Activated naive CD8-positive, alpha-beta T cell treated with anti-CD3 and anti-CD28 coated beads for 36 hours (primary cell): Measurements from ENCODE around the gene HOXA9. TPM values are rescaled to one million over a fixed set of nuclear protein-coding genes. Genes with fewer than 3 reads are reported as not detected.
A peak's percentile ranks its signal among the peaks of the same experiment; 100 is the strongest.

Experiments
- DNase-seq: peaks from one replicate; pipeline ENCODE4 v3.0.0; 2021
- H3K27ac Mint-ChIP-seq: one replicate; pipeline ENCODE4 v1.8.0; 2022; ENCODE audit warnings: mild to moderate bottlenecking, moderate library complexity, mixed read lengths
- H3K27me3 Mint-ChIP-seq: one replicate; pipeline ENCODE4 v1.8.0; 2022; ENCODE audit warnings: mild to moderate bottlenecking, mixed read lengths
- H3K36me3 Mint-ChIP-seq: one replicate; pipeline ENCODE4 v1.8.0; 2021; ENCODE audit warnings: mild to moderate bottlenecking, mixed read lengths
- H3K4me1 Mint-ChIP-seq: one replicate; pipeline ENCODE4 v1.8.0; 2021; ENCODE audit warnings: mixed read lengths
- H3K4me3 Mint-ChIP-seq: one replicate; pipeline ENCODE4 v1.8.0; 2022; ENCODE audit warnings: mild to moderate bottlenecking, moderate library complexity, mixed read lengths
- H3K9me3 Mint-ChIP-seq: one replicate; pipeline ENCODE4 v1.8.0; 2022; ENCODE audit warnings: mixed read lengths
- total RNA-seq, 2 experiments: library from RNA; stranded (reverse); gene quantifications; one replicate each; pipeline ENCODE4 v1.2.3, GENCODE V29; 2021

HOXA9 gene
- total RNA-seq, 2 experiments from 2014 or later, result not detected

DNA sequence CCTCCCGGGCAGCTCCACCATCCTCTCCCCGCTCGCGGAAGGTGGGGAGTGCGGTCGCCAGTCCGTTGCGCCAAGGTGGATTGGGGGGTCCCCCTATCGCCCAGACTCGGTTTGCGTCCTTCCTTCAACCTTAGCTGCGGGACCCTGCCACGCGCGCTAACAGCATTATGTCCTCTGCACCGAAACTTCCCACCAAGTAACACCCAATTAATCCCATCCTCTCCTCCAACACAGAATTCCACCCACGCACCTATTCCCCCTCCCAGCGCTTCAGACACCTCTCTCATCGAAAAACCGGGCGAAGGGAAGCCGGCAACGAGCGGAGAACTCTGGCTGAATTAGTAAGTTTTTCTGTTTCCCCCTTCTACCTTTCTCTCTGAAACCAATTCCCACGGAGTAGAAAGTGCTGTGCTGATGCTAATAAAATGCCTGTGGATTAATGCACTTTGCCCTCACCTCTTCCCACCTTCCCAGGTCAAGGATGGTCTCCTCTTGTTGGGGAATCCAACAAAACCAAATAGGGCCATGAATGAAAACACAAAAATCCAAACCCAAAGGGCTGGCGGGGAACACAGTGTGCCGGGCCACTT is 13.9 kb downstream of the HOXA9 start:
- no peak overlapping the region for H3K27ac Mint-ChIP-seq
- peaks cover 36% of the 10 kb centered on the region for H3K4me1 Mint-ChIP-seq
- peak overlapping the region; percentile 64 for H3K4me3 Mint-ChIP-seq
- no peak for DNase-seq
- H3K9me3 Mint-ChIP-seq, result no peaks in the 10 kb centered on the region
- peaks cover 2% of the 10 kb centered on the region for H3K36me3 Mint-ChIP-seq
- peaks cover 100% of the 10 kb centered on the region for H3K27me3 Mint-ChIP-seq

DNA sequence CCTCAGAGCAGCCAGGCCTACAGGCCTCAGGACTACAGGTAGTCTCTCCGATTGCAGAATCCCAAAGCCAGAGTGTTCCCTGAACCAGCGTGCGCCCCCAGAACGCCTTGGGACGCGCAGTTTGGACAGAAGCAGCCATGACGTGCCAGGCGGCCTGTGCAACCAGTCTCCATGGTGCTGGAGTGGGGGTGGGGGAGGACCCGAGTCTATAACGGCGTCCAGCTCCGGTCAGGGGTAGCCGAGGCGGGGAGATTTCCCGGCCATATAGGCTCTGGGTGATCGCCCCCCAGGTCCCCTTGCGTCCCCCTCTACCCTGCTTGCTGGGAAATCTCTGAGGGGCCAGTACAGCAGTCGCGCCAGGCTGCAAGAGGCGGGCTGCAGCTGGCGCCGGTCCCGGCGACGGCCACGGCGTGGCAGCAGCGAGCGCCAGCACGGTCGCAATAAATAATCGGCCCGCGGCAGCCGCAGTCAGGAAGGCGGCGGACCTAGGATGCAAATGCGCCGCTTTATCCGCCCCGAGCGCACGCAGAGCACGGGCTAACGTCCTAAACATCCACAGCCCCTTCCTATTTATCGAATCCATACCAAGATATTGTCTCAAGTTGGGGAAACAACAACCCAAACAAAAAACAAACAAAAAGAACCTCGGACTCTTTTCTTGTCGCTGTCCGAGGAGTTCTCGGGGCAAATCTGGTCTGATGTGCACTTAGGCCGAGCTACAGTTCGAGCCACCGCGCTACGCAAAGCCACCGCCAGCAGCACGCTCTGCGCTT is 14.6 kb downstream of the HOXA9 start:
- Mint-ChIP-seq H3K4me3 (peak overlapping the region; percentile 64), H3K36me3 (peaks cover 2% of the 10 kb centered on the region), H3K27me3 (peaks cover 100% of the 10 kb centered on the region), H3K27ac (no peak overlapping the region), H3K9me3 (no peaks in the 10 kb centered on the region), H3K4me1 (peaks cover 34% of the 10 kb centered on the region)
- DNase-seq, result peak; percentile 79

DNA sequence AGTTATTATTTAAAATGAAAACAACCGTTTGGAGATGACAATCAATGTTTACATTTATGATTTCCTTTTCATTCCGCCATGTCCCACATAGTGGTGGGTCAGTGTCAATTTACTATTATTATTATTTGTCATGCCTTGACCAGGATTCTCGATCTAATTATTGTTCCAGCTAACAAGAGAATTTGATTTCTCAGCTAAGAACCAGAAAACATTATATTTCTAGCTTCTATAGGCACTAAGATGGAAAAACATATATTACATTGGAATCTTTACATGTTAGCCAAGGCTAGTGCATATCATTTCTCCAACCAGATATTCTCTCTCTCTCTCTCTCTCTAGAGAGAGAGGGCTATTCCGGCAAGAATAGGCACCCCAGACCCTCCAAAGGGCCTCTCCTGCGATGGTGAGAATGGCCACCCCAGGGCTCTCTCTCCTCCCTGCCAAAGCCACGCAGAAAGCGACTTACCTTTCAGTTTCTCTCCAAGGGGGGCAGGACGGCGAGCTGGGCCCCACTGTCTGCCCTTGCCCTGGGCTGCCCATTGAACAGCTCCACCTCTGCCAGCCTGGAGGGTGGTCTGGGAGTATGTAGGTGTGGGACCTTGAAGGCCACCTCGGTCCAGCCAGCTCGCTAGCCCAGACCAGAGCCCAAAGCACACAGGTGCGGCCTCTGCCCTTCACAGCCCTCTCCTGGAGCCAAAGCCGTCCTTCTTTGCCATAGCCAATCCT is 15.3 kb downstream of the HOXA9 start:
- peak overlapping the region; percentile 64 for H3K4me3 Mint-ChIP-seq
- no peak overlapping the region for H3K27ac Mint-ChIP-seq
- H3K27me3 Mint-ChIP-seq, result peaks cover 98% of the 10 kb centered on the region

DNA sequence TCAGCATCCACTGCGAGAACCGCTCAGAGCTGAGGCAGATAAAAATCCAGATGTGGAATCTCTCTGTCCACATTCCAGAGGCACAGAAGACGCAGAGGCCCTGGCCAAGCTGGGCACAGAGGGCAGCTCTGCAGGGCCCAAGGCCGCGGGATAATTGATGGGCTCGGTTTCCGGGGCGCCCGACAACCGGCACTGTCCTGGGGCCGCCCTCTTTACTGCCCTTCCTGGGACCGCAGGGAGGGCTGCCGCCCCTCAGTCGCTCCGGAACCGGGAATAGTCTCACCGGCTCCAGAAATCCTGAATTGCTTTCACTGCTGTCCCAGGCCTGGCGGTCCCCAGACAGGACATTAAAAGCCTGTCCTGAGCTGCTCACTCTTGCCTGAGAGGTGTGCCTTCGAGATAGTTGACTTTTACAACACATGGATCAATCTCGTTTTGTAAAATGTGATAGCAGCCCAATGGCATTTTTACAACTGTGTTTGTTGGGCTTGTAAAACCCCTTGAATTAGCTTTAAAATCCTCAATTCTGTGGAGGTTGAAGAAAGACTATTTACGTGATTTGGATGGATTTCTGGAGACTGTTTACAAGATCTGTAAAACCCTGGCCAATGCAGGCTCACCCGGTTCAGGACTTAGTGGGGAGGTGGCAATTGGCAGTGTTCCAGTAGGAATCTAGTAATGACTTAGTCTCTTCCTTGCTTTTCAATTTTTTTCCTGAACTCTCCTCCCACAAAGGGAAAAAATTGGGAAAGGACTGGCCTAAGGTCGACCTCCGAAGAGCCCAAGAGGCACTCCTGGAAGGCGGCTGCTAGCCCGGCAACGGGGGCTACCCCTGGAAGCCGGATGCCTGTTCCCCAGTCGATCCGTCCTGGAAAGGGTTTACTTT is 16.3 kb downstream of the HOXA9 start:
- peaks cover 95% of the 10 kb centered on the region for H3K27me3 Mint-ChIP-seq
- H3K4me3 Mint-ChIP-seq, result no peak overlapping the region
- peaks cover 25% of the 10 kb centered on the region for H3K4me1 Mint-ChIP-seq
- H3K9me3 Mint-ChIP-seq, result no peaks in the 10 kb centered on the region
- H3K36me3 Mint-ChIP-seq, result no peaks in the 10 kb centered on the region
- no peak overlapping the region for H3K27ac Mint-ChIP-seq
- no peak for DNase-seq

More for the DNA sequence above, 15.3 kb downstream of the HOXA9 start:
- no peak for DNase-seq
- Mint-ChIP-seq H3K36me3 (peaks cover 2% of the 10 kb centered on the region), H3K9me3 (no peaks in the 10 kb centered on the region), H3K4me1 (peaks cover 31% of the 10 kb centered on the region)

DNA sequence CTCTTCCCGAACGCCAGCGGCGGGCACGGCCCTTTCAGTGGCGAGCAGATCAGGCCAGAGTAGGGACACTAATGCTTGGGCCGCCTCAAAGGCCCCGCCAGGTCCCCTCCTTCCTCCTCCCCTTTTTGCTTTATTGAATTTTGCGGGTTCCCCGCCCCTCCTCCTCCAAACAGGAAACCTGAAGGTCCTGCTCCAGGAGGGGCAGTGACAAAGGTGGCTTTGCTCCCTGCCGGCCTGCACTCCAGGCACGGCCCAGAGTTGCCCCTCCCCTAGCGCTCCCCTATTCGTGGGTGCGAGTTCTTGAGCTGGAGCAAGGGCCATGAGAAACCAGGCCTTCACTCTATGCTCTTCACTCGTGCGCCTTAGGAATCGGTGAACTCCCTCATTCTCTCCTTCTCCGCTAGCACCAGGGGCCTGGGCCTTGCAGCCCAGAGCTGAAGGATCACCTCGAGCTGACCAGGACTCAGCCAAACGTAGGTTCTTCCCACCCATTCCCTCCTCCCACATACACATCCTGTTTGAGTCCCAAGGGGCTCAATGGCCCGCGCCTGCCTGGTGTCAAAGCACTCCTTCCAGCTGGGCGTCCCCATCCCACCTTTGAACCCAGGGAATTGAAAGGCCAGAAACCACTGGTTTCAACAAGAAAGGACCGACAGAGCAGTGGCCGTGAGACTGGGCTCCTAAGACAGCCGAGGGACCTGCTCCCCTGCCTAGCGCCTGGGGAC is 17.1 kb downstream of the HOXA9 start:
- H3K27ac Mint-ChIP-seq, result no peak overlapping the region
- H3K27me3 Mint-ChIP-seq, result peaks cover 89% of the 10 kb centered on the region
- no peak for DNase-seq
- no peaks in the 10 kb centered on the region for H3K9me3 Mint-ChIP-seq
- H3K36me3 Mint-ChIP-seq, result no peaks in the 10 kb centered on the region
- H3K4me1 Mint-ChIP-seq, result peaks cover 25% of the 10 kb centered on the region
- peak overlapping the region; percentile 65 for H3K4me3 Mint-ChIP-seq

DNA sequence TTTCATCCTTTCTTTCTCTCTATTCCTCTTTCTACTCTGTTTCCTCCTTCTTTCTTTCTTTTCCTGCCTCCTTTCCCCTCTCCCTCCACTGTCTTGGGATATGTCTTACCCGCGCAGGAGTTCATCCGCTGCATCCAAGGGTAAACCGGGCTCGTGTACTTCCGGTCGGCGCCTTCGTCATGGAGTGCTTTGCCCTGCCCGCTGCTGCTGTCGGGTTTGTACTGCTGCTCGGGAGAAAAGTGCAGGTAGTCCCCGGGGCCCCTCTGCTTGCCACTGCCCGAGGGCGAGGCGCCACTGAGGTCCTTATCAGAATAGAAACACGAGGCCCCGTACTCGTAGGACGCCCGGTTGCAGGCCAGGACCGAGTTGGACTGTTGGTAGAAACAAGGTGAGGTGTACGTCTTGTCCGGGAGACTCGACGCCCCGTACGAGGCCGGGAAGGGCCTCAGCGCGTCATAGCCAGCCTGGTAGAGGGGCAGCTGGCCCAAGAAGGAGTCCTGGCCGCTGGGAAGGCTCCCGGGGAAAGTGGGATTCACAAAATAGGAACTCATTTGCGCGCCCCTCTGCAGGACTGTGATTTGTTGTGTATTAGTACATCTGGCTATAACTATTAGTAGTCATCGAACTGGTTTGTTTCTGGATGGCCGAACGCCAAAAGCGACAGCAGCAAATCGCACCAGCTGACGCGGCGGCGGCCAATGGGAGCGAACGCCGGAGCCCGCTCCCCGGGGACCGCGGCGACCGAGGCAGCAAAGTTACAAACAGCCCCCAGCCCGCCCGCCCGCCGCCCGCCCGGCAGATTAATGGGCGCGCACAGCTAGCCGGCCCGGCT is 17.9 kb downstream of the HOXA9 start, which contains the start of gene HOXA6:
HOXA6 (minus strand) TSS at position 576 of the 832 bp plus-strand sequence; CDS start at position 551, 25 bp downstream.
- peaks cover 87% of the 10 kb centered on the region for H3K27me3 Mint-ChIP-seq

GRCh38 chr7:27146491-27147198 is 18.7 kb downstream of the HOXA9 start:
- H3K4me1 Mint-ChIP-seq, result peaks cover 20% of the 10 kb centered on the region
- H3K9me3 Mint-ChIP-seq, result no peaks in the 10 kb centered on the region
- peaks cover 82% of the 10 kb centered on the region for H3K27me3 Mint-ChIP-seq

More for the DNA sequence above, 17.9 kb downstream of the HOXA9 start, which contains the start of gene HOXA6:
- peak within 1 kb of the TSS; percentile 65 for H3K4me3 Mint-ChIP-seq
- H3K27ac Mint-ChIP-seq, result no peak within 1 kb of the TSS
- no peaks in the 10 kb centered on the region for H3K9me3 Mint-ChIP-seq
- peaks cover 25% of the 10 kb centered on the region for H3K4me1 Mint-ChIP-seq
- no peak for DNase-seq
- H3K36me3 Mint-ChIP-seq, result peaks cover 1% of the 10 kb centered on the region

DNA sequence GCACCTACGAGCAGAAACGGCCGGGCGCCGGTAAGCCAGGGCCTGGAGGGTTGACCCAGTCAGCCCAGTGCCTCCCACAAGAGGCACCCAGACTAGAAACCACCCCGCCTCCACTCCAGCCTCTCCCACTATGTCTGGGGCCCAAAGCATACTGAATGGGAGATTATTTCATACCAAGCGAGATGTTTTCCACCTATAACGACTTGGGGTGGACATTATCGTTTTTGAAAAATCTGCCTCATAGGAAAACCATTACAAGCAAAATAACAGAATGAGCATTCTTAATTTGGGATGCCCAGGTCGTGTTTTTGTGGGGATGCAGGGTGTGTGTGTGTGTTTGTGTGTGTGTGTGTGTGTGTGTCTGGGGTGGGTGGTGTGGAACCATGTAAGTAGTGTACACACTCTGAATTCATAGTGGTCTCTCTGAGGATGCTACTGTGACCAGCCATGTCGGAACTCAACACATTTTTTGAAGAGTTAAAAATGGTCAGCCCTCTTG is 19.4 kb downstream of the HOXA9 start:
- H3K27ac Mint-ChIP-seq, result no peak overlapping the region
- peaks cover 81% of the 10 kb centered on the region for H3K27me3 Mint-ChIP-seq
- peaks cover 1% of the 10 kb centered on the region for H3K36me3 Mint-ChIP-seq
- no peak for DNase-seq
- no peak overlapping the region for H3K4me3 Mint-ChIP-seq
- no peaks in the 10 kb centered on the region for H3K9me3 Mint-ChIP-seq
- peaks cover 13% of the 10 kb centered on the region for H3K4me1 Mint-ChIP-seq

More at GRCh38 chr7:27146491-27147198, 18.7 kb downstream of the HOXA9 start:
- Mint-ChIP-seq H3K4me3 (no peak overlapping the region), H3K27ac (no peak overlapping the region), H3K36me3 (peaks cover 1% of the 10 kb centered on the region)
- no peak for DNase-seq

DNA sequence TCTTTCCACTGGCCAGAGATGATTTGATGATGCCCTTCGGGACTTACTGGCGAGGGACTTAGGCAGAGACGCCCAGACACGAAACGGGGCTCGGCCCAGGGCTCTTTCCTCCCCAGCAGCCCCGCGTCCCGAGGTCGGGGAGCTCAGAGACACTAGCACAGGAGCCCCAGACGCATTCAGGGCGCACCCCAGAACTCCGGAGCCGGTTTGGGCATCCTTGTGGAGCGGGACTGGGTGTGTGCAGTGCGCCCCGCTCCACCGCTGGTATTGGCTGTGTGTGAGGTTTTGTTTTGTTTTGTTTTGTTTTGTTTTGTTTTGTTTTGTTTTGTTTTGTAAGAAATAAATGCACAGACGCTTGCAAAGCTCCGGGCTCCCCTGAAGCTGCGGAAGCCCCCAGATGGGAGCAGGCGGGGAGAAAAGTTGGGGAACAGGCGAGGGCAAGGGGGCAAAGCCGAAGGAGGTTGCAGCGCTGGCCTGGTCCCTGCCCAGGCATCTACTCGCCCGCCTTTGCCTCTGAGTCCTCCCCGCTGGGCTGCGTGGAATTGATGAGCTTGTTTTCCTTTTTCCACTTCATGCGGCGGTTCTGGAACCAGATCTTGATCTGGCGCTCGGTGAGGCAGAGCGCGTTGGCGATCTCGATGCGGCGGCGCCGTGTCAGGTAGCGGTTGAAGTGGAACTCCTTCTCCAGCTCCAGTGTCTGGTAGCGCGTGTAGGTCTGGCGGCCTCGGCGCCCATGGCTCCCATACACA is 20.0 kb downstream of the HOXA9 start:
- DNase-seq, result no peak
- Mint-ChIP-seq H3K27me3 (peaks cover 78% of the 10 kb centered on the region), H3K27ac (no peak overlapping the region), H3K36me3 (peaks cover 1% of the 10 kb centered on the region), H3K9me3 (no peaks in the 10 kb centered on the region), H3K4me1 (peaks cover 8% of the 10 kb centered on the region), H3K4me3 (no peak overlapping the region)

- Mint-ChIP-seq H3K9me3 (no peaks in the 10 kb centered on the region), H3K27me3 (peaks cover 72% of the 10 kb centered on the region), H3K27ac (no peak overlapping the region), H3K4me1 (peaks cover 7% of the 10 kb centered on the region), H3K36me3 (peaks cover 1% of the 10 kb centered on the region), H3K4me3 (no peak overlapping the region)
- no peak for DNase-seq
Measured at GRCh38 chr7:27144781-27145164, 20.6 kb downstream of the HOXA9 start.

DNA sequence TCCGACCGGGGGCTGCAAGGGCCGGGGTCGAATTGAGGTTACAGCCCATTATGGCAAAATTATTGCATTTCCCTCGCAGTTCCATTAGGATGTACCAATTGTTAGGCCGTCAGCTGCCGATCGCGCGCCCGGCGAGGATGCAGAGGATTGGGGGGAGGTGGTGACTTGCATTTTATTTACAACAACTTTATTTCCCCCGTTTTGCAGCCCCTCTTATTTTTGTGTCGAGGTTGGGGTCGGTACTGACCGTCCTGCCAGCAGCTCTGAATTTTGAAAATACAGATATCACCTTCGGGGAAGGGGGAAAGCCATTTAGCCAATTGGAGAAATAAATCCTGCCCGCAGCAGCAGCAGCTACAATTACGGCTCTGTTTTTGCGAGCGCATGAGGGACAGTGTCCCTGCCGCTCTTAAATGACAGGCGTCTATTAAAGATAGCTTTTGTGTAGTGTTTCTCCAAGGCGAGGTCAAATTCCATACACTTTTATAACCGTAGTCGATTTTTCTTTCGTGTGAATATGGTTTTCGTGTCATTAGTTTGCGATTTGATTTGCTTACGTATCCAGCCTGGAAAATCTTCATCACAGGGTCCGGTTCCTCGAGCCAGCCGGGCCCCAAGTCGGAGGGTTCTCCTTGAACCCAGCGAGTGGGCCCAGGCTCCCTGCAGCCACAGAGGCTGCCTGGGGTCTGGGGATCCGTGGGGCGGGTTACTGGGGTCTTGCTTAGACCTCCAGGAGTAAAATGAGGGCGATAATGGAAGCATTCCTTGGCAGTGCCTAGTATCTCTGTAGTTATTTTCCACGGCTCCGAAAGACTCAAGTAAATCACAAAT is 21.2 kb downstream of the HOXA9 start:
- Mint-ChIP-seq H3K27me3 (peaks cover 66% of the 10 kb centered on the region), H3K36me3 (peaks cover 1% of the 10 kb centered on the region), H3K27ac (no peak overlapping the region), H3K4me1 (peaks cover 7% of the 10 kb centered on the region), H3K4me3 (no peak overlapping the region), H3K9me3 (no peaks in the 10 kb centered on the region)
- no peak for DNase-seq
